Ectodermal cell (in vitro differentiated cells): ENCODE results near the gene CPED1.
"Not testable (repeated sequence)": the region's sequence is repeated elsewhere in the genome, so short reads cannot be mapped to it uniquely, and the experiment has no call there.

Source experiments
- H3K27ac ChIP-seq: 2 replicates; pipeline ENCODE4 v1.7.0; 2013; ENCODE audit warnings: mild to moderate bottlenecking, low read depth, low read length; ENCODE audit not compliant: insufficient read depth, poor library complexity, severe bottlenecking
- H3K27me3 ChIP-seq: 2 replicates; pipeline ENCODE4 v1.7.0; 2013; ENCODE audit warnings: mild to moderate bottlenecking, low read length; ENCODE audit not compliant: insufficient read depth, control insufficient read depth, poor library complexity, severe bottlenecking
- H3K36me3 ChIP-seq: one replicate; pipeline ENCODE4 v1.7.0; 2013; ENCODE audit warnings: low read length; ENCODE audit not compliant: control insufficient read depth, insufficient read depth
- H3K4me1 ChIP-seq: one replicate; pipeline ENCODE4 v1.7.0; 2013; ENCODE audit warnings: low read length; ENCODE audit not compliant: control insufficient read depth, insufficient read depth
- H3K4me3 ChIP-seq: 2 replicates; pipeline ENCODE4 v1.7.0; 2013; ENCODE audit warnings: low read depth, low read length, control low read depth; ENCODE audit not compliant: insufficient read depth
- H3K9me3 ChIP-seq: 2 replicates; pipeline ENCODE4 v1.7.0; 2013; ENCODE audit warnings: mild to moderate bottlenecking, low read length, moderate library complexity; ENCODE audit not compliant: control insufficient read depth
- WGBS, 2 experiments: methylation state at CpG; one replicate each; pipeline ENCODE4 v1.1.7; 2013; ENCODE audit warnings: missing lambda C conversion rate in 2 of 2; 5-methylcytosine and 5-hydroxymethylcytosine counted together

The CPED1 gene

DNA sequence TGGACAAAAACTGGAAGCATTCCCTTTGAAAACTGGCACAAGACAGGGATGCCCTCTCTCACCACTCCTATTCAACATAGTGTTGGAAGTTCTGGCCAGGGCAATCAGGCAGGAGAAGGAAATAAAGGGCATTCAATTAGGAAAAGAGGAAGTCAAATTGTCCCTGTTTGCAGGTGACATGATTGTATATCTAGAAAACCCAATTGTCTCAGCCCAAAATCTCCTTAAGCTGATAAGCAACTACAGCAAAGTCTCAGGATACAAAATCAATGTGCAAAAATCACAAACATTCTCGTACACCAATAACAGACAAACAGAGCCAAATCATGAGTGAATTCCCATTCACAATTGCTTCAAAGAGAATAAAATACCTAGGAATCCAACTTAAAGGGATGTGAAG, 262.9 kb downstream of the CPED1 start:
- not testable (repeated sequence) for H3K36me3 ChIP-seq, H3K4me3 ChIP-seq, H3K9me3 ChIP-seq, H3K4me1 ChIP-seq, H3K27me3 ChIP-seq, H3K27ac ChIP-seq
- 89 to 90% methylated on average over 1 of the region's 1 CpG for WGBS, 2 experiments

GRCh38 chr7:121252523-121253235, 264.2 kb downstream of the CPED1 start:
- H3K27ac ChIP-seq, H3K27me3 ChIP-seq, H3K4me1 ChIP-seq, H3K9me3 ChIP-seq, H3K4me3 ChIP-seq, H3K36me3 ChIP-seq: not testable (repeated sequence)
- 84 to 93% methylated on average over 2 to 3 of the region's 5 CpGs for WGBS, 2 experiments

DNA sequence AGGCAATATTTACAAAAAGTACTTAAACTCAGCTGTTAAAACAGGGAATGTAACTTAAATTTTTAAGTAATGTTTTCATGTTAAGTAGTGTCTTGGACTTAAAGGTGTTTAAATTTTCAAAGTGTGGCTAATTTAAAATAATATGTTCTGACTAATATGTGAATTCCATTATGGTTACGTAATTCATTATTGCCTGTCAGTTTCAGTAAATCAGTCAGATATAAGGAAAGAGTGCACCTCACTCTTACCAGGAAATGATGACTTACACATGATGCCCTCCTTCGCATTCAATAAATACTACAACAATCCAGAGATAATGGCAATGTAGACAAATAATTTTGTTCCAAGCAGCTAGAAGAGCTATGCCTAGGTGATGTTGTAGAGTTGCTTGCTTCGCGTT, 271.3 kb downstream of the CPED1 start:
- no peaks in the 10 kb centered on the region for H3K27me3 ChIP-seq
- no peaks in the 10 kb centered on the region for H3K9me3 ChIP-seq
- no peaks in the 10 kb centered on the region for H3K4me1 ChIP-seq
- no peaks in the 10 kb centered on the region for H3K36me3 ChIP-seq
- H3K27ac ChIP-seq, result no peak overlapping the region
- WGBS, 2 experiments, result 96 to 97% methylated on average over 3 to 4 of the region's 4 CpGs
- no peak overlapping the region for H3K4me3 ChIP-seq

- H3K4me1 ChIP-seq, result no peaks in the 10 kb centered on the region
- WGBS, 2 experiments, result 93 to 98% methylated on average over 3 of the region's 3 CpGs
Observed at GRCh38 chr7:121261207-121261884, 272.8 kb downstream of the CPED1 start.

DNA sequence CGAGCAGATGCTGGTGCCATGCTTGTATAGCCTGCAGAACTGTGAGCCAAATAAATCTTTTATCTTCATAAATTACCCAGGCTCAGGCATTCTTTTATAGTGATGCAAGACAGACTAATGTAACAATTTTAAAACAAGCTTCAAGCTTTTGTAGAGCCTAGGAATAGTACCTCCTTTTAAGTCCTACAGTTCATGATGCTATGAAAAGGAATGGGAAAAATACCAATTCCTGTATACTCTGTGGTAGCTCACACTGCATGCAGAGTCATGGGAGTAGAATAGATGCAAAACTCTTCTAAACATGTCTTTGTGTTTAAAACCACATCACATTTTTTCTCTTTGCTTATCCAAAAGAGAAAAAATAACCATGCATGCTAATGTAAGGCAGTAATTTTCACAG, 273.7 kb downstream of the CPED1 start:
- no peaks in the 10 kb centered on the region for H3K36me3 ChIP-seq
- no peaks in the 10 kb centered on the region for H3K27me3 ChIP-seq
- H3K4me1 ChIP-seq, result no peaks in the 10 kb centered on the region
- 85 to 100% methylated on average over 1 of the region's 1 CpG for WGBS, 2 experiments
- H3K27ac ChIP-seq, result no peak overlapping the region
- H3K4me3 ChIP-seq, result no peak overlapping the region
- no peaks in the 10 kb centered on the region for H3K9me3 ChIP-seq

More at GRCh38 chr7:121261207-121261884, 272.8 kb downstream of the CPED1 start:
- Histone ChIP-seq H3K36me3 (no peaks in the 10 kb centered on the region), H3K4me3 (no peak overlapping the region), H3K9me3 (no peaks in the 10 kb centered on the region), H3K27ac (no peak overlapping the region), H3K27me3 (no peaks in the 10 kb centered on the region)

- no peak overlapping the region for H3K27ac ChIP-seq
- H3K36me3 ChIP-seq, result no peaks in the 10 kb centered on the region
- no peaks in the 10 kb centered on the region for H3K9me3 ChIP-seq
- no peak overlapping the region for H3K4me3 ChIP-seq
- 86 to 88% methylated on average over 1 of the region's 1 CpG for WGBS, 2 experiments
- H3K4me1 ChIP-seq, result no peaks in the 10 kb centered on the region
- no peaks in the 10 kb centered on the region for H3K27me3 ChIP-seq
Observed at GRCh38 chr7:121262969-121263368, 274.5 kb downstream of the CPED1 start.

GRCh38 chr7:121266307-121266894, 277.9 kb downstream of the CPED1 start:
- Histone ChIP-seq H3K9me3 (no peaks in the 10 kb centered on the region), H3K4me3 (no peak overlapping the region), H3K27me3 (no peaks in the 10 kb centered on the region), H3K27ac (no peak overlapping the region), H3K4me1 (no peaks in the 10 kb centered on the region), H3K36me3 (no peaks in the 10 kb centered on the region)
- WGBS, 2 experiments, result 91 to 97% methylated on average over 3 of the region's 3 CpGs

- no peaks in the 10 kb centered on the region for H3K4me1 ChIP-seq
- H3K9me3 ChIP-seq, result no peaks in the 10 kb centered on the region
- H3K36me3 ChIP-seq, result no peaks in the 10 kb centered on the region
- 83 to 91% methylated on average over 1 of the region's 1 CpG for WGBS, 2 experiments
- no peaks in the 10 kb centered on the region for H3K27me3 ChIP-seq
- no peak overlapping the region for H3K4me3 ChIP-seq
- no peak overlapping the region for H3K27ac ChIP-seq
Observed at GRCh38 chr7:121267612-121268011, 279.1 kb downstream of the CPED1 start.

GRCh38 chr7:121269798-121270197, 281.3 kb downstream of the CPED1 start:
- Histone ChIP-seq H3K27me3 (no peaks in the 10 kb centered on the region), H3K36me3 (no peaks in the 10 kb centered on the region), H3K4me3 (no peak overlapping the region), H3K4me1 (no peaks in the 10 kb centered on the region), H3K27ac (no peak overlapping the region), H3K9me3 (no peaks in the 10 kb centered on the region)
- WGBS, 2 experiments, result 82 to 93% methylated on average over 3 of the region's 3 CpGs

- Histone ChIP-seq H3K4me3 (no peak overlapping the region), H3K4me1 (no peaks in the 10 kb centered on the region), H3K27me3 (no peaks in the 10 kb centered on the region), H3K9me3 (no peaks in the 10 kb centered on the region), H3K36me3 (no peaks in the 10 kb centered on the region), H3K27ac (no peak overlapping the region)
- 88 to 100% methylated on average over 1 of the region's 2 CpGs for WGBS, 2 experiments
Observed at GRCh38 chr7:121271098-121271497, 282.6 kb downstream of the CPED1 start.
